Karpas-422 (cell line): Measurements from ENCODE around the gene FPGS. TPM values are rescaled to one million over a fixed set of nuclear protein-coding genes. Genes with fewer than 3 reads are reported as not detected.

Experiments
- DNase-seq: peaks from one replicate; pipeline ENCODE4 v3.0.0-alpha.2; 2015
- H2AFZ ChIP-seq: fragments of 200-600 bp; sonication (generic); 2 replicates; pipeline ENCODE4 v1.6.1; 2014; ENCODE audit warnings: antibody characterized with exemption, low read length, mixed read lengths
- H3K27ac ChIP-seq: fragments of 200-600 bp; sonication (generic); 2 replicates; pipeline ENCODE4 v1.5.1; 2014; ENCODE audit warnings: mild to moderate bottlenecking, low read length, moderate library complexity
- H3K27me3 ChIP-seq: fragments of 200-600 bp; sonication (generic); 2 replicates; pipeline ENCODE4 v1.6.1; 2014; ENCODE audit warnings: low read length, mixed read lengths
- H3K36me3 ChIP-seq: fragments of 200-600 bp; sonication (generic); 2 replicates; pipeline ENCODE4 v1.6.1; 2014; ENCODE audit warnings: low read length, mixed read lengths; ENCODE audit not compliant: insufficient read depth
- H3K4me1 ChIP-seq: fragments of 200-600 bp; sonication (generic); 2 replicates; pipeline ENCODE4 v1.6.1; 2014; ENCODE audit warnings: mild to moderate bottlenecking, low read length, mixed read lengths
- H3K4me2 ChIP-seq: fragments of 200-600 bp; sonication (generic); 2 replicates; pipeline ENCODE4 v1.6.1; 2014; ENCODE audit warnings: low read length, low read depth, mild to moderate bottlenecking; ENCODE audit not compliant: poor library complexity, severe bottlenecking
- H3K4me3 ChIP-seq: fragments of 200-600 bp; sonication (generic); 2 replicates; pipeline ENCODE4 v1.5.1; 2014; ENCODE audit warnings: mild to moderate bottlenecking, antibody characterized with exemption, low read length, mixed read lengths
- H3K79me2 ChIP-seq: fragments of 200-600 bp; sonication (generic); 2 replicates; pipeline ENCODE4 v1.6.1; 2014; ENCODE audit warnings: mild to moderate bottlenecking, low read length, mixed read lengths
- H3K9ac ChIP-seq: fragments of 200-600 bp; sonication (generic); 2 replicates; pipeline ENCODE4 v1.6.0; 2014; ENCODE audit warnings: low read length
- H3K9me2 ChIP-seq: fragments of 200-600 bp; sonication (generic), shearing (Covaris generic); replicated peaks from 2 replicates; pipeline ENCODE4 v1.6.0; 2014; ENCODE audit warnings: mild to moderate bottlenecking, low read length, moderate library complexity; ENCODE audit not compliant: insufficient read depth
- H3K9me3 ChIP-seq: fragments of 300-700, 200-600 bp; sonication (generic); 2 replicates; pipeline ENCODE4 v1.6.1; 2014; ENCODE audit warnings: low read length, mixed read lengths
- H4K20me1 ChIP-seq: fragments of 200-600 bp; sonication (generic); 2 replicates; pipeline ENCODE4 v1.6.1; 2014; ENCODE audit warnings: mild to moderate bottlenecking, antibody characterized with exemption, low read length, low read depth; ENCODE audit not compliant: insufficient read depth
- total RNA-seq: library from RNA; depleted of rRNA; stranded (reverse); fragments of >200 nt; shearing (Covaris generic); gene quantifications from 2 replicates; pipeline ENCODE4 v1.2.3, GENCODE V29; 2014; ENCODE audit warnings: low replicate concordance

The FPGS gene
- total RNA-seq, 1 experiment from 2014 or later: 41.9 TPM

DNA sequence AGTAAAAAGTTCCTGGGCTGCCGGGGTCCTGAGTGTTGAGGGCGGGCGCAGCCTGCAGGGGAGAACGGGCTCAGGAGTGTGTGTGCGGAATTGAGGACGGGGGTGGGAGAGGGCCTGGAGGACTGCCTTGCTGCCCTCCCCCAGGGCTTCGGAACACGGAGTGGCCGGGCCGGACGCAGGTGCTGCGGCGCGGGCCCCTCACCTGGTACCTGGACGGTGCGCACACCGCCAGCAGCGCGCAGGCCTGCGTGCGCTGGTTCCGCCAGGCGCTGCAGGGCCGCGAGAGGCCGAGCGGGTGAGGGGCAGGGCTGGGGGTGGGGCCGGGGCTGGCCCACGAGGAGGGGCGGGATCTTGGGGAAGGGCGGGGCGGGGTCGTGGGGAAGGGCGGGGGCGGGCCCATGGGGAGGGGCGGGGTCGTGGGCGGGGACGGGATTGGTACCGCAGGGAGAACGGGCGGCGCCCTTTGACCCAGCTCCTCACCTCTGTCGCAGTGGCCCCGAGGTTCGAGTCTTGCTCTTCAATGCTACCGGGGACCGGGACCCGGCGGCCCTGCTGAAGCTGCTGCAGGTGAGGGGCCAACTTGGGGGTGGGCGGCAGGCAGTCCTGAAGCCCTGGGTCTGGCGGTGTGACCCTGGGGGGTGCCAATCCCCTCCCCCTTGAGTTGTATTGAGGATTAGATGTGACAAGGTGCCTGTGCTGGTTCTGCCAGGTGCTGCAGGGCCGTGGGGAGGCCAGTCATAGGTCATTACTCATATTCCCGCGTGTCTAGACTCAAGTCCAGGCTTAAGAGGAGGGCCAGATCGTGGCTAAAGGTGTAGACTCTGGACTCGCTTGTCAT lies 7.1 kb downstream of the FPGS start:
- Histone ChIP-seq H3K4me3 (no peak overlapping the region), H3K27me3 (no peaks in the 10 kb centered on the region), H3K9me2 (no peaks in the 10 kb centered on the region), H2AFZ (no peak overlapping the region), H4K20me1 (no peaks in the 10 kb centered on the region), H3K9ac (no peak overlapping the region), H3K9me3 (no peaks in the 10 kb centered on the region), H3K4me2 (no peak overlapping the region), H3K4me1 (no peaks in the 10 kb centered on the region), H3K36me3 (peaks cover 23% of the 10 kb centered on the region), H3K27ac (no peak overlapping the region), H3K79me2 (peaks cover 12% of the 10 kb centered on the region; the same call in 1 of the 2 replicates)
- no peak for DNase-seq

DNA sequence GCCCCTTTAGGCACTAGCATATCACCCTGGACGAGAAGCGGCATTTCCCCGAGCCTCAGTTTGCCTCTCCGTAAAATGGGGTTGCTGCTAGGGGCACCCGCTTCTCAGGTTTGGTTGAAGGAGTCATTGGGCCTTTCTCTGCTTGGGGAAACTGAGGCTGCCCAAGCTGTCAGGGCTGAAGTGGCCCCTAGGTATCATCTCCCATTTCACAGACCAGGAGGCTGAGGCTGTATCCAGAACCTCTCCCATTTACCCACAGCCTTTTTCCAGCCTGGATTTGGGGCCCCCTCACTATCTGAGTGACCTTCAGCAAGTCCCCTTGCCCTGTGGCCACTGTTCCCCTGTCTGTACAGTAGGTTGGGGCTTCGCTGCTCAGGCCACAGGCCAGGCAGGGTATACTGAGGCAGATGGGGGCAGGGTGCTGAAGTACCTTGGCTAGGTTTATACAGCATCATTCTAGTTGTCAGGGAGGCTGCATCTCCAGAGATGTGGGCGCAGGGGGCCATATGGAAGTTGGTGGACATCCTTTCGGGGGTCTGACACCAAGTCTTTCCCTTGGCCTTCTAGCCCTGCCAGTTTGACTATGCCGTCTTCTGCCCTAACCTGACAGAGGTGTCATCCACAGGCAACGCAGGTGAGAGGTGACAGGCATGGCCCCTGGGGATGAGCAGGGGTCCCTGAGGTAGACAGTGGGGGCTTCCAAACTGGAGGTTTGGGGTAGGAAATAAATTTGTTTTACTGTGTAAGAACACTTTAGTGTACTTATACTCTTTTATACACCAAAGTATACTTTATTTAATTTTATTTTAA lies 7.9 kb downstream of the FPGS start:
- no peaks in the 10 kb centered on the region for H4K20me1 ChIP-seq
- H3K4me2 ChIP-seq: no peak overlapping the region
- H2AFZ ChIP-seq: no peak overlapping the region
- H3K27ac ChIP-seq: no peak overlapping the region
- DNase-seq: no peak
- no peak overlapping the region for H3K4me3 ChIP-seq
- H3K36me3 ChIP-seq: peaks cover 23% of the 10 kb centered on the region
- no peaks in the 10 kb centered on the region for H3K4me1 ChIP-seq
- no peaks in the 10 kb centered on the region for H3K9me2 ChIP-seq
- H3K27me3 ChIP-seq: no peaks in the 10 kb centered on the region
- no peaks in the 10 kb centered on the region for H3K9me3 ChIP-seq
- 0 out of 2 replicates have a peak, but pooled peaks cover 7% of the 10 kb centered on the region for H3K79me2 ChIP-seq
- no peak overlapping the region for H3K9ac ChIP-seq

DNA sequence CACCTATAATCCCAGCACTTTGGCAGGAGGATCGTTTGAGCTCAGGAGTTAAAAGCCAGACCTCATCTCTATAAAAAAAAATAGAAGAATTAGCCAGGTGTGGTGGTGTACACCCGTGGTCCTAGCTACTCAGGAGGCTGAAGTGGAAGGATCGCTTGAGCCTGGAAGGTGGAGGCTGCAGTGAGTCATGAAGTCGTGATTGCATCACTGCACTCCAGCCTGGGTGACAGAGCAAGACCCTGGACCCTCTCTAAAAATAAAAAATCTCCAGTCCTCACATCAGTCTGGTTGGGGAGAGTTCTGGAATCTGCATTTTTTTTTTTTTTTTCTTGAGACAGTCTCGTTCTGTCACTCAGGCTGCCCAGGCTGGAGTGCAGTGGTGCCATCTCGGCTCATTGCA lies 9.3 kb downstream of the FPGS start:
- no peaks in the 10 kb centered on the region for H3K9me2 ChIP-seq
- no peak overlapping the region for H3K27ac ChIP-seq
- no peak for DNase-seq
- no peaks in the 10 kb centered on the region for H3K4me1 ChIP-seq
- peaks cover 23% of the 10 kb centered on the region for H3K36me3 ChIP-seq
- H3K9me3 ChIP-seq: no peaks in the 10 kb centered on the region
- H3K9ac ChIP-seq: no peak overlapping the region
- H3K79me2 ChIP-seq: 0 out of 2 replicates have a peak, but pooled peaks cover 2% of the 10 kb centered on the region
- H3K27me3 ChIP-seq: no peaks in the 10 kb centered on the region
- H3K4me2 ChIP-seq: no peak overlapping the region
- H2AFZ ChIP-seq: no peak overlapping the region
- H3K4me3 ChIP-seq: no peak overlapping the region
- no peaks in the 10 kb centered on the region for H4K20me1 ChIP-seq

DNA sequence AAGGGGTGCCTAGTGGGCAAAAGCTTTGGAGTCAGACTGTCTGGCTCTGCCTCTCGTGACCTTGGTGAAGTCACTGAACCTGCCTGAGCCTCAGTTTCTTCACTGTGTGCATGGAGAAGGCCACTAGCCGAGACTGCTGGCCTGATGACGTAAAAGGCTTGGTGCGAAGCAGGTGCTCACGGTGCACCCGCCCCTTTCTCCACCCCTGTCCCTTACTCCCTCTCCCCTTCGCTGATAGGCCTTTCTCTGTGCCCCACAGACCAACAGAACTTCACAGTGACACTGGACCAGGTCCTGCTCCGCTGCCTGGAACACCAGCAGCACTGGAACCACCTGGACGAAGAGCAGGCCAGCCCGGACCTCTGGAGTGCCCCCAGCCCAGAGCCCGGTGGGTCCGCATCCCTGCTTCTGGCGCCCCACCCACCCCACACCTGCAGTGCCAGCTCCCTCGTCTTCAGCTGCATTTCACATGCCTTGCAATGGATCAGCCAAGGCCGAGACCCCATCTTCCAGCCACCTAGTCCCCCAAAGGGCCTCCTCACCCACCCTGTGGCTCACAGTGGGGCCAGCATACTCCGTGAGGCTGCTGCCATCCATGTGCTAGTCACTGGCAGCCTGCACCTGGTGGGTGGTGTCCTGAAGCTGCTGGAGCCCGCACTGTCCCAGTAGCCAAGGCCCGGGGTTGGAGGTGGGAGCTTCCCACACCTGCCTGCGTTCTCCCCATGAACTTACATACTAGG lies 10.4 kb downstream of the FPGS start:
- H3K79me2 ChIP-seq: 0 out of 2 replicates have a peak, but pooled peaks cover 2% of the 10 kb centered on the region
- peaks cover 22% of the 10 kb centered on the region for H3K36me3 ChIP-seq
- no peak overlapping the region for H3K9ac ChIP-seq
- H3K4me3 ChIP-seq: no peak overlapping the region
- no peaks in the 10 kb centered on the region for H3K9me2 ChIP-seq
- DNase-seq: no peak
- H3K27me3 ChIP-seq: no peaks in the 10 kb centered on the region
- H3K4me1 ChIP-seq: no peaks in the 10 kb centered on the region
- H3K27ac ChIP-seq: no peak overlapping the region
- H2AFZ ChIP-seq: no peak overlapping the region
- H3K4me2 ChIP-seq: no peak overlapping the region
- no peaks in the 10 kb centered on the region for H4K20me1 ChIP-seq
- no peaks in the 10 kb centered on the region for H3K9me3 ChIP-seq

DNA sequence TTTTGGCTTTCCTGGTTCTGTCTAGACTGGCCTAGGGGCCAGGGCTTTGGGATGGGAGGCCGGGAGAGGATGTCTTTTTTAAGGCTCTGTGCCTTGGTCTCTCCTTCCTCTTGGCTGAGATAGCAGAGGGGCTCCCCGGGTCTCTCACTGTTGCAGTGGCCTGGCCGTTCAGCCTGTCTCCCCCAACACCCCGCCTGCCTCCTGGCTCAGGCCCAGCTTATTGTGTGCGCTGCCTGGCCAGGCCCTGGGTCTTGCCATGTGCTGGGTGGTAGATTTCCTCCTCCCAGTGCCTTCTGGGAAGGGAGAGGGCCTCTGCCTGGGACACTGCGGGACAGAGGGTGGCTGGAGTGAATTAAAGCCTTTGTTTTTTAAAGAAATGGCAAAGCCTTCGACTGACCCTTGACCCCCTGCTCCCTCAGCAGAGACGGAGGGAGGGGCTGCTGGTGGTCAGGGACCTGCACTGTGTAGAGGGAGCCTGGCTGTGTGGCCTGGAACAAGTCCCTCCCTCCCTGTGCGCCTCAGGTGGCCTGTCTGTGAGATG lies 11.1 kb downstream of the FPGS start:
- Histone ChIP-seq H3K4me3 (no peak overlapping the region), H3K4me1 (no peaks in the 10 kb centered on the region), H3K9ac (no peak overlapping the region), H3K9me3 (no peaks in the 10 kb centered on the region), H3K4me2 (no peak overlapping the region), H2AFZ (no peak overlapping the region), H3K27me3 (no peaks in the 10 kb centered on the region), H3K27ac (no peak overlapping the region), H4K20me1 (no peaks in the 10 kb centered on the region), H3K36me3 (peaks cover 19% of the 10 kb centered on the region), H3K79me2 (0 out of 2 replicates have a peak, but pooled peaks cover 2% of the 10 kb centered on the region), H3K9me2 (no peaks in the 10 kb centered on the region)
- no peak for DNase-seq

DNA sequence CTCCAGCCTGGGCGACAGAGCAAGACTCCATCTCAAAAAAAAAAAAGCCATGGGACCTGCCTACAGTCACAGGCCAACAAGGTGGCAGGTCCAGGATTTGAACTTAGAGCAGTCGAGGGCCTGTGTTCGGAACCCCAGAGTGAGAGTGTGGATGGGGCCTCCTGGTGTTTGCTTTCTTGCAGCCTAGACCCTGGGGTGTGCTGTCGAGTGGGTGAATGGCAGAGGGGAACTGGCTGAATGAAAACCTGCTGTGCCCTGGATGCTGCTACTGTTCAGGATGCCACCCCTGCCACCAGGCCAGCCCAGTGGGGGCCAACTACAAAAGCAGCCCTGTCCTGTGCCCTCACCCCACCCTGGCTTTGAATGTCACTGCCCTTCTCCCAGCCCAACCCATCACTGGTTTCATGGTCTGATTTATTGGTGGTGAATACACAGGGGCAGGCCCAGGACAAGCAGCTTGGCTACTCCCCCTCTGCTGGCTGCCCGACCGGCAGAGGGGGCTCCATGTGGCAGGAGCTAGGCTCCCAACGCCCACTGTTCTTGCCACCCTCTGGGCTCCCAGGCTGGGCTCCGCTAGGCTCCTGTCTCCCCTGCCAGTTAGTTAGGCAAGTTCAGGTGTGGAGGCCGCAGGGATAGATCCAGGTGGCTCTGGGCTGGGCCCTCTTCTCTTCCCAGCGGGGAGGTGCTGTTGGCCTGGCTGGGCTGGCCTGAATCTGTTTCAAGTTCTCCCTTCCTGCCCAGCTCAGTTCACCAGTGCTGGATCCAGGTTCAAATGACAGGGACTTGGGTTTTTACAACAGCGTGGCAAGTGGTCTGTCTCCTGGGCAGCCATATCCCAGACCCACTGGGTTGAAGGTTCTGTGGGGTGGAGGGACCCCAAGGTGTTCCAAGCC lies 12.2 kb downstream of the FPGS start:
- Histone ChIP-seq H2AFZ (no peak overlapping the region), H3K27me3 (no peaks in the 10 kb centered on the region), H3K9me2 (no peaks in the 10 kb centered on the region), H4K20me1 (no peaks in the 10 kb centered on the region), H3K9ac (no peak overlapping the region), H3K4me1 (no peaks in the 10 kb centered on the region), H3K9me3 (no peaks in the 10 kb centered on the region), H3K79me2 (0 out of 2 replicates have a peak, but pooled peaks cover 2% of the 10 kb centered on the region), H3K27ac (no peak overlapping the region), H3K4me3 (no peak overlapping the region), H3K4me2 (no peak overlapping the region), H3K36me3 (peaks cover 12% of the 10 kb centered on the region)
- DNase-seq: no peak

DNA sequence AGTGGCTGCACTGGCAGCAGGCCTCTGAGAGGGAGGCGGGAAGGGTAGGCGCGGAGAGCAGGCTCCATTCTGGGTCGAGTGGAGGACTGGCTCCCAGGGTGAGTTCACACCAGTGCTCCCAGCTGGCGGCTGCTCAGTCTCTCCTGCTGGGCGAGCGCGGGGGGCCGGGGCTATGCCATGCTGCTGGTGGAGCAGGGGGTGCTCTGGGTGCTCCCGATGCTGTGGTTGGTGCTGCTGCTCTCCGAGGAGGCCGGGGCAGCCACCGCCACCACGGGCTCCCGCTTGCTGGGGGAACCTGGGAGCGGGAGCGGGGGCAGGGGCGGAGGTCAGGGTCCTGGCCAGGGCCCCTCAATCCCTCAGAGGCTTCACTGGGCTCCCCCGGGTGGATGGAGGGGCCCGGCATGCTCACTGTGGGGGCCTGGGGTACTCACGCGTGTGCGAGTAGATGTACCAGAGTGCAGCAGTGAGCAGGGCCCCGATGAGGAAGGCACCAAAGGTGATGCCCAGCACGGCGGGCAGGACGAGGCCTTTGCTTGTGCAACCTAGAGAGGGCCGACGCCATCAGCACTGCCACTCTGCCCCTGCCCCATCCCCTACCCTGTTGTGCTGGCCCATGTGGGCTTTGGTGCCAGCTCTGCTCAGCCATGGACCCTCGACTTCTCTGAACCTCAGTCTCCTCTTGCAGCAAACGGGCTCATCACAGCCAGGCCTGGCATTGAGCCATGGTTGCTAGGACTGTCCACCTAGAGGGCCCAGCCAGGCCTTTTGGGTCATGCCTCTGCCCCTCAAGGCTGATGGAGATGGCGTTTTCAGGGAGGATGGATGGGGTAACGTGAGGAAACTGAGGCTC lies 13.1 kb downstream of the FPGS start:
- H3K9me2 ChIP-seq: no peaks in the 10 kb centered on the region
- H3K4me1 ChIP-seq: no peaks in the 10 kb centered on the region
- H3K27ac ChIP-seq: no peak overlapping the region
- H4K20me1 ChIP-seq: no peaks in the 10 kb centered on the region
- H3K9me3 ChIP-seq: no peaks in the 10 kb centered on the region
- H3K79me2 ChIP-seq: no peaks in the 10 kb centered on the region
- H3K36me3 ChIP-seq: peaks cover 5% of the 10 kb centered on the region; the same call in 1 of the 2 replicates
- H2AFZ ChIP-seq: no peak overlapping the region
- H3K4me2 ChIP-seq: no peak overlapping the region
- H3K4me3 ChIP-seq: no peak overlapping the region
- H3K27me3 ChIP-seq: no peaks in the 10 kb centered on the region
- H3K9ac ChIP-seq: no peak overlapping the region
- no peak for DNase-seq
